Small intestine (tissue), 16 donors: ENCODE measurements around the gene MBD3. TPM values are rescaled to one million over a fixed set of nuclear protein-coding genes. Genes with fewer than 3 reads are reported as not detected.
A peak's percentile ranks its signal among the peaks of the same experiment; 100 is the strongest.
"Not testable (repeated sequence)": the region's sequence is repeated elsewhere in the genome, so short reads cannot be mapped to it uniquely, and the experiment has no call there.

Source experiments
- DNase-seq, 2 donors: peaks; one replicate each; pipeline versions ENCODE4 v3.0.0 to v3.0.0-alpha.2; 2013
- FAIRE-seq: peaks from 2 replicates; lab custom pipeline; 2012; peaks lifted over from hg19 to GRCh38; lab: Jason Lieb, UNC
- H3K27ac ChIP-seq, 3 donors: one replicate each; pipeline ENCODE4 v1.5.1; 2013; ENCODE audit warnings: low read length in 2 of 3, mild to moderate bottlenecking in 2 of 3, control low read depth in 1 of 3, inconsistent platforms in 1 of 3, low read depth in 1 of 3, moderate library complexity in 1 of 3
- H3K27me3 ChIP-seq, 3 donors: one replicate each; pipeline ENCODE4 v1.6.1; 2013; ENCODE audit warnings: low read length in 3 of 3, inconsistent platforms in 1 of 3; ENCODE audit not compliant: control insufficient read depth in 3 of 3, insufficient read depth in 3 of 3
- H3K36me3 ChIP-seq, 3 donors: one replicate each; pipeline ENCODE4 v1.6.1; 2013; ENCODE audit warnings: low read length in 3 of 3, inconsistent platforms in 1 of 3, low read depth in 1 of 3, mild to moderate bottlenecking in 1 of 3, moderate library complexity in 1 of 3; ENCODE audit not compliant: control insufficient read depth in 3 of 3, insufficient read depth in 2 of 3
- H3K4me1 ChIP-seq, 3 donors: one replicate each; pipeline ENCODE4 v1.6.1; 2013; ENCODE audit warnings: low read length in 2 of 3, inconsistent platforms in 1 of 3, low read depth in 1 of 3, mild to moderate bottlenecking in 1 of 3, moderate library complexity in 1 of 3; ENCODE audit not compliant: control insufficient read depth in 3 of 3, insufficient read depth in 2 of 3
- H3K4me3 ChIP-seq, 3 donors: one replicate each; pipeline ENCODE4 v1.5.1; 2013; ENCODE audit warnings: low read length in 3 of 3, control low read depth in 1 of 3, inconsistent platforms in 1 of 3, low read depth in 1 of 3, mild to moderate bottlenecking in 1 of 3, moderate library complexity in 1 of 3
- H3K9me3 ChIP-seq, 2 donors: one replicate each; pipeline ENCODE4 v1.6.1; 2013; ENCODE audit warnings: low read depth in 1 of 2, low read length in 1 of 2; ENCODE audit not compliant: control insufficient read depth in 2 of 2, insufficient read depth in 1 of 2
- WGBS, 3 donors: extraction: QIAGEN DNeasy Blood & Tissue Kit; methylation state at CpG; one replicate each; pipeline ENCODE4 v1.1.7; 2013; 5-methylcytosine and 5-hydroxymethylcytosine counted together
- long read RNA-seq, 10 donors: transcript quantifications; one replicate each; lab custom pipeline, GENCODE V29; 2026
- polyA plus RNA-seq, 4 donors: library from polyadenylated mRNA; stranded (reverse) in 3 of 4; unstranded in 1 of 4; fragments of 200-250 nt in 3 of 4; fragments of 120-200 nt in 1 of 4; gene quantifications; one replicate each; pipeline versions ENCODE4 v1.2.1 to v1.2.3, GENCODE V29; 2013
- donor health status: healthy with polysubstance abuse.
- donor health status: control.
- donor health status: control.
- donor health status: Bipolar disorder and iron deficiency.
- donor health status: healthy.

The MBD3 gene, protein sequence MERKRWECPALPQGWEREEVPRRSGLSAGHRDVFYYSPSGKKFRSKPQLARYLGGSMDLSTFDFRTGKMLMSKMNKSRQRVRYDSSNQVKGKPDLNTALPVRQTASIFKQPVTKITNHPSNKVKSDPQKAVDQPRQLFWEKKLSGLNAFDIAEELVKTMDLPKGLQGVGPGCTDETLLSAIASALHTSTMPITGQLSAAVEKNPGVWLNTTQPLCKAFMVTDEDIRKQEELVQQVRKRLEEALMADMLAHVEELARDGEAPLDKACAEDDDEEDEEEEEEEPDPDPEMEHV
- polyA plus RNA-seq = 100 to 1,000 TPM in 1 of 4 donors, 10 to 100 TPM in 3; 48.3 to 112 (median 69.9) TPM
- long read RNA-seq, donor 1 = 0 reads
- long read RNA-seq, donor 2, full-length matches to known transcripts = 5 of 5 reads
- long read RNA-seq, donor 2, partial matches to known transcripts = 0 of 5 reads
- long read RNA-seq, donor 2, other reads (novel, unspliced or antisense) = 0 of 5 reads
- long read RNA-seq, donor 3, full-length matches to known transcripts = 6 of 6 reads
- long read RNA-seq, donor 3, partial matches to known transcripts = 0 of 6 reads
- long read RNA-seq, donor 3, other reads (novel, unspliced or antisense) = 0 of 6 reads
- long read RNA-seq, donor 4 = 0 reads
- long read RNA-seq, donor 5, full-length matches to known transcripts = 3 of 3 reads
- long read RNA-seq, donor 5, partial matches to known transcripts = 0 of 3 reads
- long read RNA-seq, donor 5, other reads (novel, unspliced or antisense) = 0 of 3 reads
- long read RNA-seq, donor 6, full-length matches to known transcripts = 9 of 9 reads
- long read RNA-seq, donor 6, partial matches to known transcripts = 0 of 9 reads
- long read RNA-seq, donor 6, other reads (novel, unspliced or antisense) = 0 of 9 reads
- long read RNA-seq, donor 7, full-length matches to known transcripts = 17 of 23 reads
- long read RNA-seq, donor 7, partial matches to known transcripts = 6 of 23 reads
- long read RNA-seq, donor 7, other reads (novel, unspliced or antisense) = 0 of 23 reads
- long read RNA-seq, donor 8, full-length matches to known transcripts = 3 of 3 reads
- long read RNA-seq, donor 8, partial matches to known transcripts = 0 of 3 reads
- long read RNA-seq, donor 8, other reads (novel, unspliced or antisense) = 0 of 3 reads
- long read RNA-seq, donor 9 = 0 reads
- long read RNA-seq, donor 10, full-length matches to known transcripts = 11 of 11 reads
- long read RNA-seq, donor 10, partial matches to known transcripts = 0 of 11 reads
- long read RNA-seq, donor 10, other reads (novel, unspliced or antisense) = 0 of 11 reads

GRCh38 chr19:1592755-1593500, at the start of gene MBD3:
TSS of gene MBD3 (minus strand) at chr19:1592865. CDS start at chr19:1592631, 234 bp downstream.
- Histone ChIP-seq H3K36me3 (peaks cover 5 to 42% (median 6%) of the 10 kb centered on the region in 3 donors), H3K27ac (peak within 1 kb of the TSS; percentile 93 to 97 (median 97)), H3K9me3 (no peaks in the 10 kb centered on the region), H3K4me3 (peak within 1 kb of the TSS; percentile 64 to 89 (median 85)), H3K4me1 (peaks cover 0 to 22% (median 8%) of the 10 kb centered on the region in 3 donors), H3K27me3 (no peaks in the 10 kb centered on the region)
- DNase-seq = peak; percentile 92 to 95
- no peak for FAIRE-seq
- WGBS, 3 donors = 1 to 2% (median 1%) methylated on average over 34 to 68 of the region's 68 CpGs

DNA sequence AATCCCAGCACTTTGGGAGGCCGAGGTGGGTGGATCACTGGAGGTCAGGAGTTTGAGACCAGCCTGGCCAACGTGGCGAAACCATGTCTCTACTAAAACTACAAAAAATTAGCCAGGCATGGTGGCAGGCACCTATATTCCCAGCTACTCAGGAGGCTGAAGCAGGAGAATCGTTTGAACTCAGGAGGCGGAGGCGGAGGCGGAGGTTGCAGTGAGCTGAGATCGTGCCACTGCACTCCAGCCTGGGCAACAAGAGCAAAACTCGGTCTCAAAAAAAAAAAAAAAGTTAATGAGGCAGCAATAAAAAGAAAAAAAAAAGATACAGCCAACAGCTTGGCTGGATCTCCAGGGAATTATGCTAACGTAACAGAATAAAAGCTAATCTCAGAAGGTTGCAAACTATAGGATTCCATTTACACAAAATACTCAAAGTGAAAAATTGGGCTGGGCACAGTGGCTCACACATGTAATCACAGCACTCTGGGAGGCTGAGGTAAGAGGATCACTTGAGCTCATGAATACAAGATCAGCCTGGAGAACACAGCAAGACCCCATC, 48.3 kb upstream of the MBD3 start:
- not testable (repeated sequence) for H3K9me3 ChIP-seq, H3K4me1 ChIP-seq, H3K27me3 ChIP-seq, H3K27ac ChIP-seq, DNase-seq, H3K4me3 ChIP-seq, FAIRE-seq
- 76 to 84% (median 76%) methylated on average over 10 of the region's 10 CpGs for WGBS, 3 donors
- peaks cover 10 to 86% (median 14%) of the 10 kb centered on the region in 3 donors for H3K36me3 ChIP-seq

DNA sequence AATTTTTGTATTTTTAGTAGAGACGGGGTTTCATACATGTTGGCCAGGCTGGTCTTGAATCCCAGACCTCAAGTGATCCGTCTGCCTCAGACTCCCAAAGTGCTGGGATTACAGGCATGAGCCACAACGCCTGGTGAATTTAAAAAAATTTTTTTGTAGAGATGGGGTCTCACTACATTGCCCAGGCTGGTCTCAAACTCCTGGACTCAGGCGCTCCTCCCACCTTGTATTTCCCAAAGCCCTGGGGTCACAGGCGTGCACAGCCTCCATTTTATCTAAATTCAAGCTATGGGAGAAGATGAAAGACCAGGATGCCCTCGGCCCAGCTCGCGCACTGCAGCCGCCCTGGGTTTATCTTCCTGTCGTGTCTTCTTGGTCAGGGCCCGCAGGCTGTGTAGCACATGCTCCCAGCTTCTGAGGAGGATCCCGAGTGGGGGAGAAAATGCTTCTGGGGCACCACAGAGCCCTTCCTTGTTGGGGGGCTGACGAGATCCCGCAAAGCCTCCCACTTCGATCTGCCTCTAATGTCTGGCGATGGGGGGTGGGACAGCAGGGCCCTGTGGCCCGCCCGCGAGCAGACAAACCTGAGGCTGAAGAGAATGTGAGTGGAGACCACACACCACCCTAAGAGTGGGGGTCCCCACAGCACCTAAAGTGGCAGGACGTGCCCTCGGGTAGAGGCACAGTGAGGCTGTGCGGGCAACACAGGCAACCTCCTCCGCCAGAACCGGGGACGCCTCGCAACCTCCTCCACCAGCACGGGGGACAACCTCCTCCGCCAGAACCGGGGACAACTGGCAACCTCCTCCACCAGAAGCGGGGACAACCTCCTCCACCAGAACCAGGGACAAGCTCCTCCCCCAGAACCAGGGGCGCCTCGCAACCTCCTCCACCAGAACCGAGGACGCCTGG, 43.9 kb upstream of the MBD3 start:
- H3K36me3 ChIP-seq = peaks cover 2 to 82% (median 5%) of the 10 kb centered on the region in 3 donors
- DNase-seq = no peak
- H3K27me3 ChIP-seq = no peaks in the 10 kb centered on the region
- H3K4me3 ChIP-seq = no peak overlapping the region
- no peak for FAIRE-seq
- peaks cover 2 to 23% (median 3%) of the 10 kb centered on the region in 3 donors for H3K4me1 ChIP-seq
- peaks cover 0 to 10% of the 10 kb centered on the region in 2 donors for H3K9me3 ChIP-seq
- 95 to 97% (median 97%) methylated on average over 34 of the region's 34 CpGs for WGBS, 3 donors
- no peak overlapping the region for H3K27ac ChIP-seq

- peaks cover 2 to 23% (median 3%) of the 10 kb centered on the region in 3 donors for H3K4me1 ChIP-seq
- no peaks in the 10 kb centered on the region for H3K27me3 ChIP-seq
- H3K27ac ChIP-seq = no peak overlapping the region
- peaks cover 0 to 10% of the 10 kb centered on the region in 2 donors for H3K9me3 ChIP-seq
- peaks cover 0 to 87% (median 3%) of the 10 kb centered on the region in 3 donors for H3K36me3 ChIP-seq
- DNase-seq = no peak
- no peak overlapping the region for H3K4me3 ChIP-seq
- no peak for FAIRE-seq
- 96 to 98% (median 98%) methylated on average over 5 of the region's 5 CpGs for WGBS, 3 donors
Measured at GRCh38 chr19:1634938-1635243, 42.2 kb upstream of the MBD3 start.

DNA sequence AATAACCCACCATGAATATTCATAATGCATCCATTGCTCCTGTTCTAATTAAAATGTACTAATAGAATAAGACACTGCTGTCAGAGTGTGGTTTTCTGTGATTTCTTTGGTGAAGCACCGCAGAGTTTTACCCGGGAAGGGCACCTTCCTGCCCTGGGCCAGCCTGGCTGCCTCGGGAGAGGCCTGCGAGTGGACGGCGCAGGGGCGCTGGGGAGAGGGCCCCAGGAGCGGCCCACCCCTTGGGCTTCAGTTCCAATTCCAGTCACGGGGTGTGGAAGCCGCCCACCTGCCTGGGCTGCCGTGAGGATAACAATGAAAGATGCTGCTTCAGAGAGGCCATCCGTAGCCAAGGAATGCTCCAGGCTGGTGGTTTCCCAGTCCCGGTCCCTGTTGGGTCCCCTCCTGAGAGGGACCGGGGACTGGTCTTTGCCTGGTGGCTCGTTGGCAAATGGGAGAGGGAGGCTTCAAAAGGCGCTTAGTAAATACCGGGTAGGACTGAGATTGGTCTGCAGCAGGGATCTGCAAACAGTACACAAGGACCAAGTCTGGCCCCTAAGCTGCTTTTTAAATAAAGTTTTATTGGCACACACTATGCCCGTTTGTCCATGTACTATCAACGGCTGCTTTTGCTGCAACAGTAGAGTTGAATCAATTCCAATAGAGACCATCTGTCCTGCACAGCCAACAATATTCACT, 41.7 kb upstream of the MBD3 start:
- H3K27ac ChIP-seq = no peak overlapping the region
- no peak for DNase-seq
- H3K36me3 ChIP-seq = peaks cover 0 to 90% (median 3%) of the 10 kb centered on the region in 3 donors
- no peak for FAIRE-seq
- H3K4me1 ChIP-seq = peaks cover 2 to 23% (median 3%) of the 10 kb centered on the region in 3 donors
- no peak overlapping the region for H3K4me3 ChIP-seq
- WGBS, 3 donors = 93 to 97% (median 94%) methylated on average over 19 of the region's 19 CpGs
- no peaks in the 10 kb centered on the region for H3K27me3 ChIP-seq
- peaks cover 0 to 10% of the 10 kb centered on the region in 2 donors for H3K9me3 ChIP-seq

DNA sequence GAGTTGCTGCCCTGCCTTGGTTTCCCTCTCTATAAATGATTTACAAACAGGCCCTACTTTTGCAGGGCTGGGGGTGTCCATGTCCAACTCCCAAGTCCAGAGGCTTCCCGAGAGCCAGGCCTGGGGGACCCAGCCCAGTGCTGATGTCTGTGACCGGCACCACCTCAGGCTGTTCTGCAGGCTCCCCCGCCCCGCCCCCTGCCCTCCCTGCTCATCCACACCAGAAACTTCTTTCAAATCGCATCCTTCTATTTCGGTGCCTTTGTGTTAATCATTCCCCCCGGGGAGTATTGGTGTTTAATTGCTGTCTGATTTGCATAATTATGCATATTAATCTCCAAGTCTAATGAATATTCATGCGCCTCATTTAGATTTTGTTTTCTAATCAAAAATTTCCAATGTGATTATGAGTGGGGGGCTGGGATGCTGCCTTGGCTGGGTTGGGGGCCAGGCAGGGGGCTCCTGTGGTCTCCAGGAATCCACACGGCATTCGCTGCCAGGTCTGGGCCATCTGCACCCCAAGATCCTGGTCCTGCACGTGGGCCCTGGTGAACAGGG, 40.7 kb upstream of the MBD3 start:
- Histone ChIP-seq H3K4me1 (peaks cover 2 to 23% (median 3%) of the 10 kb centered on the region in 3 donors), H3K27me3 (no peaks in the 10 kb centered on the region), H3K27ac (peak overlapping the region; percentile 63 to 84 (median 76)), H3K9me3 (peaks cover 0 to 10% of the 10 kb centered on the region in 2 donors), H3K4me3 (no peak overlapping the region), H3K36me3 (peaks cover 0 to 84% (median 3%) of the 10 kb centered on the region in 3 donors)
- DNase-seq (no peak), FAIRE-seq (no peak)
- WGBS, 3 donors = 58 to 81% (median 77%) methylated on average over 11 of the region's 11 CpGs
